Measurements from ENCODE around the gene SPRED1.

GRCh38 chr15:38398134-38398533, 145.5 kb downstream of the SPRED1 start:
- no peak for TF ChIP-seq EZH2 (IDR thresholded peaks at IDR 0.05; ENCODE audit: borderline replicate concordance, insufficient read depth, low read depth, low read length, poor library complexity, severe bottlenecking)
- no peak for TF ChIP-seq CTCF (IDR thresholded peaks at IDR 0.05)
